Measurements from ENCODE around the gene CPA1.

CPA1 gene

GRCh38 chr7:130397051-130397757, 16.9 kb downstream of the CPA1 start:
- DNase-seq, result no peak

GRCh38 chr7:130397758-130398073, 17.4 kb downstream of the CPA1 start:
- no peak for DNase-seq

DNA sequence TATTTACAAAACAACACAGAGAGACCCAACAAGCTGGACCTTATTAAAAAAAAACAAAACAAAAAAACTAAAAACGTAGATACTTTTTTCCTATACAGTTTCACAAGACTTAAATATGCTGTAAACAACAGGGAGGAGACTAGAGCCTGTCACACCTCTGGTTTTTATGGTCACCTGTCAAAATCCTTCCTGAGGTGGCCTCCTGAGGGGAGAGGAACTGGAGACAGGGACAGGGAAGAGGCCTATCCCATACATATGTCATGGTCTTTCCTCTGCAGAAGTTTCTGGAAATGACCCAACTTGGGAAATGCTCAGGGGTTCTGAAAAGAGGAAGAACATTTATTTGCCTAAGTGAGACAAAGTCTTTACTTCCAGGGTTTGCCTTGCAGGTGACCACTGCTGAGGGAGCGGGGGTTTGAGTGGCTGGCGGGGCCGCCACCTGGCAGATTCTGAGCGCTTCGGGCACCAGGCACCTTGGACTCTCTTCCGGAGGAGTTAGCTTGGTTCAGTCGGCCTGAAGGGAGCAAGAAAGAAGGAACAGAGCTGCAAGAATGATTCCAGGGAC, 18.3 kb downstream of the CPA1 start:
- no peak for DNase-seq

DNA sequence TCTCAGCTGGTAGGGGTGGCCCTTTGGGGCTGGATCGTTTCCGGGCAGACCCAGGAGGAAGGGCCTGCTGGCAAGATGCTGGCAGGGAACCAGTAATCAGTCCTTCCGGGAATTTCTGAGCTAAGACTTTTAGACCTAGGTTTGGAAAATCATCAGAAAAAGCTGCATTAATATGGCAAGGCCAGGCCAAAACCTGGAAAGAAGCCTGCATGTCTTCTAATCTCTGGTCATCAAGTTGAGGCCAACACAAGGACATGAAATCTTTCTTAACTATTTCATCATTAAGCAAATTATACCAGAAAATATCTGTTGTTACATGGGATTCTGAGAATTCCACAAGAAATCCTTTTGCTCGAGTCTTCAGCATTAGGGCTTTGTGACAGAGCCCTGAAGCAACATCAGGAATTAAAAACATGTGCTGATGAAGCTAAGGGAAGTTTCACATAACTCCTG, 19.9 kb downstream of the CPA1 start:
- DNase-seq, result no peak

GRCh38 chr7:130401101-130401500, 20.8 kb downstream of the CPA1 start:
- no peak for DNase-seq

GRCh38 chr7:130401578-130401977, 21.3 kb downstream of the CPA1 start:
- no peak for DNase-seq

- no peak for DNase-seq
Measured at GRCh38 chr7:130405003-130405402, 24.7 kb downstream of the CPA1 start.

- DNase-seq, result no peak
Measured at GRCh38 chr7:130409067-130409711, 28.9 kb downstream of the CPA1 start.

- DNase-seq, result no peak
Measured at GRCh38 chr7:130409712-130410072, 29.4 kb downstream of the CPA1 start.

DNA sequence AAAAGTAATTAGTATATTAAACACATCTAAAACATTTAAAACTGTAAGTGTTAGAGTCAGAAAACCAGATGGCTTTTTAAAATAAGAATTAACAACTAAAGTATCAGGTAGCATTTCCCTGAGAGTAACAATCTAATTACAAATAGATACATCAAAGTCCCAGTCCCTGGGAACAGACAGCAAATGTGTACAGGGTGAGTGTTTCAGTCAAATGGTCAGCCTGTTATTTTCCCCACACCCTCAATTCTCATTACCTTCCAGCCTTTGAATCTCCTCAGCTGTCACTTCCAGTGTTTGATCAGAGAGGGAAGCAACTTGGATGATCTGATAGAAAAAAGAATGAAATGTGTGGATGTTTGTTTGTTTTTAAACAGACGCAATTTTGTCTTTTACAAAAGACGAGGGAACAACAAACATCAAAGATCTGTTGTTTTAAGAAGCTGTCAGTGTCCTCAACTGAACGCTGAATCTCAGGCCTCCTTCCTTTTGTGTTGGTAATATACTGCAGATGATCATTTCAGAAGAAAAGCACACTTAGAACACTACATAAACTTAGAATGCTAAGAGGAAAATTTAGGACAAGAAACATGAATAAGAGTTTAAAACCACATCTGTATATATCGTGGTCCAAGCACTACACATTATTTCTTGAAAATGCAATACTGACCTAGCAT, 30.7 kb downstream of the CPA1 start:
- no peak for DNase-seq

GRCh38 chr7:130413201-130413600, 32.9 kb downstream of the CPA1 start:
- DNase-seq, result no peak

DNA sequence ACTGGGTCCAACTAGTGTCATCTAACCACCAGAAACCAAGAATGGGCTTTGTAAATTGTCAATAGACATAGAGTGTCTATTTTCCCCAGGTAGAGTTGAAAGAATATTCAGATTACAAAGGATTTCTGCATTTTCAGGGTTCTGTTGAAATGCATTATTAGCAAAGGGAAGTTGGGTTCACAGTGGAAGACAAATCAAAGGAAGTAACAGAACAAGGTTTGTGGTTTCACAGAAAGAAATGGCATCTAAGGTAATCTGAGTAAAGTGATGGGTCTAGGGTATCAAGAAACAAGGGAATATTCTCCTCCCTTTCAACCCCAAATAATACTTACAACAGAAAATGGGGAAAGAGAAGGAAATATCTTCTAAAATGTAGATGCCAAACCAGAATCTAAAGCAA, 34.7 kb downstream of the CPA1 start:
- DNase-seq, result no peak

- no peak for DNase-seq
Measured at GRCh38 chr7:130417213-130417612, 36.9 kb downstream of the CPA1 start.

DNA sequence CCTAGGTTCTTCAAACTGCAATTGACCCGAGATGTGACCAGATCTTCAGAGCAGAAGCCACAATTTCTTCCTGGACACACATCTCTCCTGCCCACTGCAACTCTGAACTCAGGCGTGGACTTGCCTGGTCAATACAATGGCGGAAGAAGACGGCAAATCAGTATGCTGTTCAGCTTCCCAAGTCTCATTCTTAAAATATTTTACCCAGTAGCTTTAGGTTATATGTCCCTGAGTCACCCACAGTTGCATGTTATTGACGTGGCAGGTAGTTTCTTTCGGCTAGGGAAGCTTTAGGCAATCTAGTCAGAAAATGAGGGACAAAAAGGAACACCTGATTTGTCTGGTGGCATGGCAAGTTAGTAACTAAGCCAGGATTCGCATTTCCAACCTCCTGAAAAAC, 38.0 kb downstream of the CPA1 start:
- no peak for DNase-seq

DNA sequence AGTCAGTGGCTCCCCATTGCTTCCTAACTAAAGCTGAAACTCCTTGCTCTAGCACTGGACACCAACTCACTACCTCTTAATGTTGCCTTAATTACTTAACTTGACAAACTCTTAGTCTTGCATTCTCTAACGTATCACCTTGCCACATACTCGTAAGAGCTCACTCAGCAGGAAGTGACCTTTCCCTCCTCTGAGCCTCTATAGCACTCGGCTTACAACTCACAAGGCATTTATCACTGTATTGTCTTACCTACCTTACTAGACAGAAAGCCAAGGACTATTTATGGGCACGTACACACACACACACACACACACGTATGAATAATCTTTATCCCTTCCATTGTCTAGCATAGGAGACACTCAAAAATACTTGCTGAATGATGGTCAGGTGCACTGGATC, 39.4 kb downstream of the CPA1 start:
- no peak for DNase-seq

DNA sequence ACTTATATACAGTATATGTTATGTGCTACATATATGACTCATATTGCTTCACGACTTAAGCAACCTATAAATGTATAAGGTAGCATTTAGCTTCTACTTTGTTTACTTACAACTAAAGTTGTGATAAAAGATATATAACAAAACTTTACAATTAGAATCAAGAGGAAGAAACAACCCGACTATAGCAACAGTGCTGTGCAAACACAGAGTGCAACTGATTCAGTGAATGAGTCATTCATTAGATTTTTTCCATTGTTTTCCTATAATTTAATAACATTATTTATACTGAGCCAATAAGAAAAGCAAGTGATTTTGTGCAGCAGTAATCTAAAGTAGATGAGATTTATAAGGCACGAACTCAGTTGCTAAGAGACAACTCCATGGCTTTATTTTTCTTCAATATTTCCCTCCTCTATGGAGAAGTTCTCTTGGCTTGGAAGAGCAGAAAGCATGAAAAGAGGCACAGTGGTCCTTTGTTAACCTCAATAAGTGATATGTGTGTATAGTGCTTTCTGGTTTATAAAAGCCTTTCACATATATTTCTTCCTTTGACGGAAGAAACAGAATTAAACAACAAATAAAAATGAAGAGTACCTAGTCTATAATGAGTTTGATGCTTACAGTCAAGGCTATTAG, 40.8 kb downstream of the CPA1 start:
- DNase-seq, result no peak

- no peak for DNase-seq
Measured at GRCh38 chr7:130421684-130422083, 41.4 kb downstream of the CPA1 start.

- DNase-seq, result no peak
Measured at GRCh38 chr7:130423501-130424037, 43.3 kb downstream of the CPA1 start.

- DNase-seq, result no peak
Measured at GRCh38 chr7:130425796-130426195, 45.5 kb downstream of the CPA1 start.

- no peak for DNase-seq
Measured at GRCh38 chr7:130426564-130426963, 46.3 kb downstream of the CPA1 start.

DNA sequence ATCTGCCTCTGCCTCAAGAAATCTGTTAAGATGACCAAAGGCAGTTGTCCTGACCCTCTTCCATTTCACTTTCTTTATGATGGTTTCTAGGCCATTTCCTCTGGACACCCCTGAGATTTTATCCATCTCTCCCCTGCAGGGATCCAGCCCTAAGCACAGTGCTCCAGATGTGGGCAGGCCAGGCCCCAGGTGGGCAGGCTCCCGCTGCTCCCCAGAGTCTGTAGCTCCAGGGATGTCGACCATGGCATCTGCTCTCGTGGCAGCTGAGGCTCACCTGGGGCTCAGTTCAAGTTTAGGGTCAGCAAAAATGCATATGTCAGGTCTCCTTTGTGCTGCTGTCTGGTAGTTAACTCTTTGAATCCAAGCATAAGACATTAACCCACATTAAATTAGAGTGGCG, 48.7 kb downstream of the CPA1 start:
- DNase-seq, result no peak

DNA sequence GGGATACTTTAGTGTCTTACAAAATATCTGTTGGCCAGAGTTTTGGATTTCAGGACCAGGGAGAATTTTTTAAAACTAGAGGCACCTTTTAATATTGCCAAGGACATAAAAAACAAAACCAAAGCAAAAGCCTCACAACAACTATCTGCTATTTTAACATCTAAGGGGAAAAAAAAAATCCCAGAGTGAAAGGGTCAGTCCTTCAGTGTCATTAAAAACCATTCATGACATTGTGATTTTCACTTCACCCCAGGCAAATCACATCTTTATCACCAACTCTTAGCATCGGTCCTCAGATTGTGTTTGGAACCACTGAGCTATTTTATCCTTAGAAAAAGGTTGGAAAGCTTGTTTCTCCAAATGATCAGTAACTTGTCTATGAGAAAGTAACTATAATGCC, 49.8 kb downstream of the CPA1 start:
- DNase-seq, result no peak

Measured in left hindlimb (tissue), 1 donor.